Trophoblast cell (in vitro differentiated cells and primary cell): ENCODE results near the gene CWC27.

ENCODE experiments used
- DNase-seq, 2 donors: peaks; one replicate each; pipeline ENCODE4 v3.0.0-alpha.2; 2016
- H2AFZ ChIP-seq: 2 replicates; pipeline ENCODE4 v1.6.1; 2013; ENCODE audit warnings: low read length, moderate library complexity, mild to moderate bottlenecking; ENCODE audit not compliant: insufficient read depth, poor library complexity
- H2AK5ac ChIP-seq: 2 replicates; pipeline ENCODE4 v1.6.1; 2013; ENCODE audit warnings: mild to moderate bottlenecking, low read length
- H2BK120ac ChIP-seq: 2 replicates; pipeline ENCODE4 v1.6.1; 2013; ENCODE audit warnings: low read length, mild to moderate bottlenecking, moderate library complexity; ENCODE audit not compliant: insufficient read depth, poor library complexity
- H2BK12ac ChIP-seq: 2 replicates; pipeline ENCODE4 v1.6.1; 2013; ENCODE audit warnings: mild to moderate bottlenecking, low read length, moderate library complexity
- H2BK5ac ChIP-seq: 2 replicates; pipeline ENCODE4 v1.6.1; 2013; ENCODE audit warnings: low read length, low read depth, moderate library complexity, mild to moderate bottlenecking; ENCODE audit not compliant: poor library complexity
- H3K14ac ChIP-seq: 2 replicates; pipeline ENCODE4 v1.6.1; 2013; ENCODE audit warnings: mild to moderate bottlenecking, low read length
- H3K18ac ChIP-seq: 2 replicates; pipeline ENCODE4 v1.6.1; 2013; ENCODE audit warnings: mild to moderate bottlenecking, low read length
- H3K23ac ChIP-seq: 2 replicates; pipeline ENCODE4 v1.6.1; 2013; ENCODE audit warnings: low read length
- H3K27ac ChIP-seq: 2 replicates; pipeline ENCODE4 v1.5.1; 2013; ENCODE audit warnings: low read depth, mild to moderate bottlenecking, inconsistent platforms, low read length, moderate library complexity
- H3K27me3 ChIP-seq: 2 replicates; pipeline ENCODE4 v1.6.1; 2013; ENCODE audit warnings: inconsistent platforms, mild to moderate bottlenecking, low read length, moderate library complexity; ENCODE audit not compliant: insufficient read depth
- H3K36me3 ChIP-seq, 2 experiments: 1 replicate in 1 of 2; 2 replicates in 1 of 2; pipeline ENCODE4 v1.6.1; 2013; ENCODE audit warnings: low read length in 2 of 2, mild to moderate bottlenecking in 2 of 2, moderate library complexity in 1 of 2; ENCODE audit not compliant: insufficient read depth in 2 of 2, control insufficient read depth in 1 of 2
- H3K4ac ChIP-seq: 2 replicates; pipeline ENCODE4 v1.6.1; 2013; ENCODE audit warnings: low read depth, mild to moderate bottlenecking, low read length, moderate library complexity
- H3K4me1 ChIP-seq, 2 experiments: 1 replicate in 1 of 2; 2 replicates in 1 of 2; pipeline ENCODE4 v1.6.1; 2013; ENCODE audit warnings: low read length in 2 of 2, mild to moderate bottlenecking in 2 of 2, moderate library complexity in 1 of 2; ENCODE audit not compliant: insufficient read depth in 2 of 2, control insufficient read depth in 1 of 2
- H3K4me2 ChIP-seq: 2 replicates; pipeline ENCODE4 v1.6.1; 2013; ENCODE audit warnings: inconsistent platforms, mild to moderate bottlenecking, low read length, moderate library complexity
- H3K4me3 ChIP-seq: 2 replicates; pipeline ENCODE4 v1.5.1; 2013; ENCODE audit warnings: mild to moderate bottlenecking, low read depth, low read length, inconsistent platforms
- H3K79me1 ChIP-seq: one replicate; pipeline ENCODE4 v1.6.1; 2013; ENCODE audit warnings: low read length
- H3K79me2 ChIP-seq: 2 replicates; pipeline ENCODE4 v1.6.1; 2013; ENCODE audit warnings: low read length, mild to moderate bottlenecking; ENCODE audit not compliant: control insufficient read depth, insufficient read depth, poor library complexity
- H3K9ac ChIP-seq: 2 replicates; pipeline ENCODE4 v1.6.1; 2013; ENCODE audit warnings: mild to moderate bottlenecking, low read length
- H3K9me3 ChIP-seq: 2 replicates; pipeline ENCODE4 v1.6.1; 2013; ENCODE audit warnings: low read depth, mild to moderate bottlenecking, control low read depth, inconsistent platforms, low read length; ENCODE audit not compliant: insufficient read depth
- H4K12ac ChIP-seq: 2 replicates; pipeline ENCODE4 v1.6.1; 2013; ENCODE audit warnings: low read depth, mild to moderate bottlenecking, low read length, moderate library complexity
- H4K8ac ChIP-seq: 2 replicates; pipeline ENCODE4 v1.6.1; 2013; ENCODE audit warnings: low read depth, mild to moderate bottlenecking, low read length, moderate library complexity
- H4K91ac ChIP-seq: one replicate; pipeline ENCODE4 v1.6.1; 2013; ENCODE audit warnings: low read depth, mild to moderate bottlenecking, low read length, moderate library complexity
- WGBS: extraction: QIAGEN DNeasy Blood & Tissue Kit; methylation state at CpG from one replicate; pipeline ENCODE4 v1.1.7; 2013; ENCODE audit warnings: missing lambda C conversion rate; ENCODE audit not compliant: insufficient read length, insufficient coverage; ENCODE audit errors: extremely low coverage; 5-methylcytosine and 5-hydroxymethylcytosine counted together

The CWC27 gene

GRCh38 chr5:65037831-65038815 lies 269.4 kb downstream of the CWC27 start:
- H3K4ac ChIP-seq = peak overlapping the region; percentile 90
- WGBS = no CpG with 5 or more reads among the region's 9 CpGs
- peaks cover 9% of the 10 kb centered on the region for H3K79me2 ChIP-seq
- peak overlapping the region; percentile 72 for H3K14ac ChIP-seq
- peak overlapping the region; percentile 84 for H2BK5ac ChIP-seq
- no peak overlapping the region for H4K12ac ChIP-seq
- no peaks in the 10 kb centered on the region for H3K27me3 ChIP-seq
- peak overlapping the region; percentile 100 for H3K27ac ChIP-seq
- peak overlapping the region; percentile 99 for H4K91ac ChIP-seq
- no peak overlapping the region for H3K23ac ChIP-seq
- H2AK5ac ChIP-seq = peak overlapping the region; percentile 82
- peak overlapping the region; percentile 73 for H4K8ac ChIP-seq
- no peak overlapping the region for H3K4me2 ChIP-seq
- DNase-seq = peak in 1 of 2 donors; percentile 57
- H2AFZ ChIP-seq = peak overlapping the region; percentile 56
- peaks cover 18 to 27% of the 10 kb centered on the region in 2 experiments for H3K4me1 ChIP-seq
- H2BK12ac ChIP-seq = peak overlapping the region; percentile 89
- H2BK120ac ChIP-seq = peak overlapping the region; percentile 87
- peaks cover 69% of the 10 kb centered on the region for H3K79me1 ChIP-seq
- H3K4me3 ChIP-seq = no peak overlapping the region
- no peaks in the 10 kb centered on the region for H3K36me3 ChIP-seq
- no peaks in the 10 kb centered on the region for H3K9me3 ChIP-seq
- no peak overlapping the region for H3K9ac ChIP-seq
- H3K18ac ChIP-seq = peak overlapping the region; percentile 60

GRCh38 chr5:65041296-65042158 lies 272.8 kb downstream of the CWC27 start:
- no CpG with 5 or more reads among the region's 2 CpGs for WGBS
- peak overlapping the region; percentile 55 for H4K8ac ChIP-seq

DNA sequence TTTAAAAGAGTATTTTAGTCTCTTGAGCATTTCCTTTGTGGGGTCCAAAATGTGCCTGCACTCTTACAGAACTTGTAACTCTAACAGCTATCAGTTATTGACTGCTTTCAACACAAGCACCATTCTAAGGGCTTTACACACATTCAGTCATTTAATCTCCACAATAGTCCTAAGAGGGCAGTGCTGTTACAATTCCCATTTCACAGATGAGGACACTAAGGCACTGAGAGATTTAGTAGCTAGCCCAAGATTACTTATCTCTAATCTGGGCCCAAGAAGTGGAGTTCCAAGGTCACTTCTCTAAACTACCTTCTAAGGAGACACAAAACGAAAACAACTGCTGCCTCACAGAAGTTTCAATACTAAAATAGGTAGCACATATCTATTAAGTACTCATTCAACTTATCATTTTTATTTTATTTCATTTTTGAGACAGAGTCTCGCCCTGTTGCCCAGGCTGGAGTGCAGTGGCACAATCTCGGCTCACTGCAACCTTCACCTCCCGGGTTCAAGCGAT lies 275.2 kb downstream of the CWC27 start:
- Histone ChIP-seq H3K4me3 (no peak overlapping the region), H3K27me3 (no peaks in the 10 kb centered on the region), H3K79me1 (peaks cover 31% of the 10 kb centered on the region), H3K9me3 (no peaks in the 10 kb centered on the region), H4K8ac (no peak overlapping the region), H4K91ac (peak overlapping the region; percentile 43), H3K4ac (no peak overlapping the region), H2BK120ac (peak overlapping the region; percentile 20), H2AK5ac (no peak overlapping the region), H3K4me2 (no peak overlapping the region), H3K36me3 (no peaks in the 10 kb centered on the region), H3K23ac (no peak overlapping the region), H3K27ac (no peak overlapping the region), H3K18ac (no peak overlapping the region), H2BK12ac (peak overlapping the region; percentile 65), H4K12ac (no peak overlapping the region), H3K4me1 (peaks cover 7 to 11% of the 10 kb centered on the region in 2 experiments), H2BK5ac (no peak overlapping the region), H3K14ac (no peak overlapping the region), H3K9ac (no peak overlapping the region), H3K79me2 (no peaks in the 10 kb centered on the region), H2AFZ (no peak overlapping the region)
- WGBS = no CpG with 5 or more reads among the region's 5 CpGs
- no peak for DNase-seq

More at GRCh38 chr5:65041296-65042158, 272.8 kb downstream of the CWC27 start:
- Histone ChIP-seq H3K9me3 (no peaks in the 10 kb centered on the region), H3K36me3 (no peaks in the 10 kb centered on the region), H2BK120ac (peak overlapping the region; percentile 86), H3K23ac (no peak overlapping the region), H3K27me3 (no peaks in the 10 kb centered on the region), H3K27ac (peak overlapping the region; percentile 98), H2BK5ac (peak overlapping the region; percentile 91), H3K18ac (peak overlapping the region; percentile 43), H2BK12ac (peak overlapping the region; percentile 90), H3K14ac (peak overlapping the region; percentile 73), H4K12ac (peak overlapping the region; percentile 0), H3K9ac (peak overlapping the region; percentile 11), H3K79me2 (no peaks in the 10 kb centered on the region), H4K91ac (peak overlapping the region; percentile 92), H3K4ac (peak overlapping the region; percentile 56), H2AK5ac (peak overlapping the region; percentile 56), H3K4me2 (no peak overlapping the region), H2AFZ (peak overlapping the region; percentile 19), H3K4me3 (no peak overlapping the region), H3K79me1 (peaks cover 48% of the 10 kb centered on the region), H3K4me1 (peaks cover 8 to 15% of the 10 kb centered on the region in 2 experiments)
- DNase-seq = peak in 1 of 2 donors; percentile 72

- H2BK120ac ChIP-seq = no peak overlapping the region
- peak overlapping the region; percentile 25 for H4K91ac ChIP-seq
- no peak overlapping the region for H3K18ac ChIP-seq
- no peaks in the 10 kb centered on the region for H3K27me3 ChIP-seq
- no peaks in the 10 kb centered on the region for H3K9me3 ChIP-seq
- H3K4me3 ChIP-seq = no peak overlapping the region
- H3K36me3 ChIP-seq = no peaks in the 10 kb centered on the region
- no peak overlapping the region for H2AK5ac ChIP-seq
- H3K4ac ChIP-seq = no peak overlapping the region
- H3K27ac ChIP-seq = no peak overlapping the region
- H3K4me1 ChIP-seq = peaks cover 6% of the 10 kb centered on the region in 2 experiments
- H4K12ac ChIP-seq = no peak overlapping the region
- H3K14ac ChIP-seq = no peak overlapping the region
- H3K79me1 ChIP-seq = peaks cover 23% of the 10 kb centered on the region
- no peaks in the 10 kb centered on the region for H3K79me2 ChIP-seq
- no peak overlapping the region for H3K9ac ChIP-seq
- H3K23ac ChIP-seq = no peak overlapping the region
- H2AFZ ChIP-seq = no peak overlapping the region
- H2BK12ac ChIP-seq = no peak overlapping the region
- no CpG with 5 or more reads among the region's 3 CpGs for WGBS
- H2BK5ac ChIP-seq = no peak overlapping the region
- DNase-seq = no peak
- no peak overlapping the region for H3K4me2 ChIP-seq
- H4K8ac ChIP-seq = peak overlapping the region; percentile 12
Measured at GRCh38 chr5:65047225-65047624, 278.5 kb downstream of the CWC27 start.
